HG02798 (cell line): ENCODE data around the gene HEG1.
"Not testable (repeated sequence)": the region's sequence is repeated elsewhere in the genome, so short reads cannot be mapped to it uniquely, and the experiment has no call there.

Experiments used
- ATAC-seq: cut with Tn5 transposase; IDR thresholded peaks from one replicate; pipeline ENCODE4 v1.9.1; 2021; ENCODE audit warnings: mild to moderate bottlenecking; ENCODE audit not compliant: unreplicated experiment, poor library complexity

Gene HEG1, protein sequence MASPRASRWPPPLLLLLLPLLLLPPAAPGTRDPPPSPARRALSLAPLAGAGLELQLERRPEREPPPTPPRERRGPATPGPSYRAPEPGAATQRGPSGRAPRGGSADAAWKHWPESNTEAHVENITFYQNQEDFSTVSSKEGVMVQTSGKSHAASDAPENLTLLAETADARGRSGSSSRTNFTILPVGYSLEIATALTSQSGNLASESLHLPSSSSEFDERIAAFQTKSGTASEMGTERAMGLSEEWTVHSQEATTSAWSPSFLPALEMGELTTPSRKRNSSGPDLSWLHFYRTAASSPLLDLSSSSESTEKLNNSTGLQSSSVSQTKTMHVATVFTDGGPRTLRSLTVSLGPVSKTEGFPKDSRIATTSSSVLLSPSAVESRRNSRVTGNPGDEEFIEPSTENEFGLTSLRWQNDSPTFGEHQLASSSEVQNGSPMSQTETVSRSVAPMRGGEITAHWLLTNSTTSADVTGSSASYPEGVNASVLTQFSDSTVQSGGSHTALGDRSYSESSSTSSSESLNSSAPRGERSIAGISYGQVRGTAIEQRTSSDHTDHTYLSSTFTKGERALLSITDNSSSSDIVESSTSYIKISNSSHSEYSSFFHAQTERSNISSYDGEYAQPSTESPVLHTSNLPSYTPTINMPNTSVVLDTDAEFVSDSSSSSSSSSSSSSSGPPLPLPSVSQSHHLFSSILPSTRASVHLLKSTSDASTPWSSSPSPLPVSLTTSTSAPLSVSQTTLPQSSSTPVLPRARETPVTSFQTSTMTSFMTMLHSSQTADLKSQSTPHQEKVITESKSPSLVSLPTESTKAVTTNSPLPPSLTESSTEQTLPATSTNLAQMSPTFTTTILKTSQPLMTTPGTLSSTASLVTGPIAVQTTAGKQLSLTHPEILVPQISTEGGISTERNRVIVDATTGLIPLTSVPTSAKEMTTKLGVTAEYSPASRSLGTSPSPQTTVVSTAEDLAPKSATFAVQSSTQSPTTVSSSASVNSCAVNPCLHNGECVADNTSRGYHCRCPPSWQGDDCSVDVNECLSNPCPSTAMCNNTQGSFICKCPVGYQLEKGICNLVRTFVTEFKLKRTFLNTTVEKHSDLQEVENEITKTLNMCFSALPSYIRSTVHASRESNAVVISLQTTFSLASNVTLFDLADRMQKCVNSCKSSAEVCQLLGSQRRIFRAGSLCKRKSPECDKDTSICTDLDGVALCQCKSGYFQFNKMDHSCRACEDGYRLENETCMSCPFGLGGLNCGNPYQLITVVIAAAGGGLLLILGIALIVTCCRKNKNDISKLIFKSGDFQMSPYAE (N-terminal part only)

DNA sequence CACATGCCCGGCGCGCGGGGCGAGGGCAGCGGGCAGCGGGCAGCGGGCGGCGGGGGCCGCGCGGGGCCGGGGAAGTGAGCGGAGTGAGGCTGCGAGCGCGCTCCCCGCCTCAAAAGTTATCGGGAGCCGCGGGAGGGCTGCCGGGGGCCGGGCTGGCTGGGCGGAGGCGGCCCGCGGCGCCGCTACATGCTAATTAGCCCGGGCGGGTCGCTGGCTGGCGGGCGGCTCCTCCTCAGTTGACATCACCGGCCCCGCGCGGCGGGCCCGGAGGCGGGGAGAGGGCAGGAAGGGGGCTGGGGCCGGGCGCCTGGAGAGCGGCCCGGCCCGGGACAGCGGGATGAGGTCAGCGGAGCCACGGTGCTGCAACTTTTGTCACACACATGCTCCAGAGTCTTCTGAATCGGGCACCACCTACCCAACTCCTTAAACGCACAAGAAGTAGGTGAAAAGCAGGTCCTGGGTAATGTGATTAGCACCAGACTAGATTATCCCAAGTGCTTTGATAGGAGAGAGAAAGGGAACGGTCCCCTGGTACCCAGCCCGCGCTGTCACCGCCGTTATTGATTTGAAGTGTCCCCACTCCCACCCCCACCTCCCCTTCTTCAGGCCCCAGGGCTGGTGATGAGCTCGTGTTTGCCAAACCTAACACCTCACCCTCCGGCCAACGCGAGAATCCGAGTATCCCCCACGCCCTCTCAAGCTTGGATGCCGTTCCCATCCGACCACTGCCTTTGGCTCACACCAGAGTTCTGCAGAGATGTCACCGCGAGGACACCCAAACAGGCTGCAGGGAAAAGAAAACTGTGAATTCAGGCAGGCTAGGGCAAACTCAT is at the start of gene HEG1:
Gene HEG1 (minus strand): TSS at position 85 of the 833 bp plus-strand sequence. CDS start 107 bp downstream, outside the sequence.
- peak; percentile 79 for ATAC-seq

DNA sequence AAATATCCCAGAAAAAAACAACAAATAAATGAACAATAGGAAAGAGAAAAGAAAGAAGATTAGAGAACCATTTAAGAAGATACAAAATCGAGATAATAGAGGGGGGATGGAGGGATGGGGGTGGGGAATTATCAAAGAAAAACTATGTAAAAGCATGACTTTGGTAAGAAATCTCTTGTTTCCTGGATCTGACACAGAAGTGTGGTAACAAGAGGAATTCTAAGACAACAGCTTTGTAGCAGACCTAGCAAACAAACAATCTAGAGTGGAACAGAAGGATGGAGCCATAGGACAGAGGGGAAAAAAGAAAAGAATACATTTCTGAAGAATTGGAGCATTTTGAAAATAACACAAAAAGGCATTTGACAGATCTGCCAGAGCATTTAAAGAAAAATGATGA is 49.3 kb upstream of the HEG1 start:
- no peak for ATAC-seq

DNA sequence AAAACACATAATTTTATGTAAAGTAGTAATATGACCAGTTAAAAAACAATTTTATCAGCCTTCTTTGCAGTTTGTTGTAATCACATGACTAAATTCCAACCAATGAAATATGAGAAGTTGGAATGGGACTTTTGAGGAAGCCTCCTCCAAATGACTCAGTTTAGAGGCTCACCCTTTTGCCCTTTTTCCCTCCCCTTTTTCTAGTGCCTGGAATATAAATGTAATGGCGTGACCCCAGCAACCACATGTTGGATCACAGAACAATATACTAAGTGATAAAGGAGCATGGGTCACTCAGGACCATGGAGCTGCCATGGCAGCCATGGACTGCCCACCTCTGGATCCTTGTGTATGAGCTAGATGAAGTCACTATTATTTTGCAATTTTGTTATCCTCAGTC is 48.8 kb upstream of the HEG1 start:
- ATAC-seq: no peak

DNA sequence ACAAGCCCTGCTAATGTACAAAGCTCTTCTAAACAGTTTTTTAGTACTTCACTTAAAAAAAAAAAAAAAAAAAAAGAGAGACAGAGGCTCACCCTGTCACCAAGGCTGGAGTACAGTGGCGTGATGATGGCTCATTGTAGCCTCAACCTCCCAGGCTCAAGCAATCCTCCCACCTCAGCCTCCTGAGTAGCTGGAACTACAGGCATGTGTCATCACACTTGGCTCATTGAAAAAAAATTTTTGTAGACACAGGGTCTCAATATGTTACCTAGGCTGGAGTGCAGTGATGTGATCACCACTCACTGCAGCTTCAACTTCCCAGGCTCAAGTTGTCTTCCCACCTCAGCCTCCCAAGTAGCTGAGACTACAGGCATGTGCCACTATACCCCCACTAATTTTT is 47.6 kb upstream of the HEG1 start:
- no peak for ATAC-seq

DNA sequence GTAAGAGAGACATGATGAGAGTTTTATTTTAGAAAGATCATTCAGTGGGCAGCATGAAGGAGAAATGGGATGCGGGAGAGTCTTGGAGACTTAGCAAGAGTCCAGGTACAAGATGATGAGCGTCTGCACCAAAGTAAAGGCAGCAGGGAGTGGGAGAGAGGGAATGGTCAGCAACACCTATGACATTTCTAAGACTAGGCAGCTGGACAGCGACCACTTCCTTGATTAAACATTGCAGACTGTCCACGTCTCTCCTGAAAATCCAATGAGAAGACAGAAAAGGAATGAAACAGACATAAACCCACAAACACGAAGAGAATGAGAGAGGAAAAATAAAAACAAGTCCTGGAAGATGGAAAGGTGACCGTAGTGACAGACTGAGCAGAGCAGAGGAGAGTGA is 46.7 kb upstream of the HEG1 start:
- ATAC-seq: no peak

DNA sequence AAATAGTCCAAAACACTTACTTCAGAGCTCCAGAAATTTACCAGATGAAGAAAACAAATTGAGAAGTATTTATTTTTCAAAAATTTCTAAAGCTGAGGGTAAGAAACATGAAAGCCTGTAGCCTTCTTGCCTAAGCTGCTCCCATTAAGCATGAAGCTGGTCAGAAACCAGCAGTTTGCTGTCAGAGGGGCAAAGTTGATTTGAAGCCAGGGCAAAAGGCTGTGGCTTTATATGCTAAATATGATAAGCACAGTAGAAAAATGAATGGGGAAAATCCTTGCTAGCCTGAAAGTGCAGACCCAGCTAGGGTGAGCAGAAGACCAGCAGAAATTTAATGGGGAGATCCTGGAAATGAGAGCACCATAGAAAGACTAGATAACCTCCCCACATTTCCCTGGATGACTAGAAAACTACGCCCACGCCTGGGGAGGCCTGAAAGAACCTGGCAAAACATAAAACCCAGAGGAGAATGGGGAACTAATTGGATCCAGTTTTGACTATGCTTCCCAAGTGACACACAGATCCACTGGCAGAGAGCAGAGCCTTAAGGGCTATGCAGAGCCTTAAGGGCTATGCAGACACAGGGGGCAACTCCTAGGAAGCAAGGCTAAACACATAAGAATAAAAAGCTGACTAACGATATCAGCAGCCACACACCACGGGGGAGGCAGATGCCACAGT is 43.0 kb upstream of the HEG1 start:
- no peak for ATAC-seq

DNA sequence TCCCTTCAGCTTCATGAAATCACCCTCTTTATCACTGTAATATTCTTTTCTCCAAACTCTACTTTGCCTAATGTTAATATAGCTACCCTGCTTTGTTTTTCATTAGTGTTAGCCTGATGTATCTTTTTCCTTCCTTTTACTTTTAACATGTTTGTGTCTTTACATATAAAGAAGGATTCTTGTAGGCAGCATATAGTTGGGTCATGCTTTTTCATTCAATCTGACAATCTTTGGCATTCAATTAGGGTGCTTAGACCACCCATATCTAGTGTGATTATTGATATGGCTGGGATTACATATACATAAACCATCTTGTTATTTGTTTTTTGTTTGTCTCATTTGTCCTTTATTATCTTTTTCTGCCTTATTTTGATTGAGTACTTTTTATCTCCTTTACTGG is 34.9 kb upstream of the HEG1 start:
- no peak for ATAC-seq

DNA sequence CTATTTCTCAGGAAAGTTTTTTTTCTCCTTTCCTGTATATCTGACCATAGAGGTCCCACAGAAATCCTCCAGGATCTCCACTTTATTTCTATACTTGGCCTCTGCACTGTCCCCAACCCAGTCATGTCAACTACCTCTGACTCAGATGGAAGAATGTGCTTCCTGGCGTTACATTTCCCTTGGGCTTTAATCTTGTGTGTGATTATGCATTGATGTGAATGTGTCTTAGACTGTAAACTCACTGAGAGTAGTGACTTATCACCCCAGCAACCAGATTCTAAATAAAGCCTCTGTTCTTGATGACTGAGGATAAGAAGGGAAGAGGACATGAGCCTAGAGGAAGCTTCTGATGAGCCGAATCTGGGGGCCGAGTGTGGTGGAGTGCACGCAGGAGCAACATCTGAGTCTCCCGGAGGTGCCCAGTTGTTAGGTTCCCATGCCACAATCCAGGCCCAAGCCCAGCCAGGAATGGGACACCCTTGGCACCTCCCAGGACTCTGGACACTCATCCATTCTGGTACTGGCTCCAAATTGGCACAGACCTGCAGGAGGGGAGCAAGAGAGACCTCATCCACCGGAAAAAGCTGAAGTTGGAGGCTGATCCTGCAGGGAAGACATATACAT is 32.1 kb upstream of the HEG1 start:
- no peak for ATAC-seq

DNA sequence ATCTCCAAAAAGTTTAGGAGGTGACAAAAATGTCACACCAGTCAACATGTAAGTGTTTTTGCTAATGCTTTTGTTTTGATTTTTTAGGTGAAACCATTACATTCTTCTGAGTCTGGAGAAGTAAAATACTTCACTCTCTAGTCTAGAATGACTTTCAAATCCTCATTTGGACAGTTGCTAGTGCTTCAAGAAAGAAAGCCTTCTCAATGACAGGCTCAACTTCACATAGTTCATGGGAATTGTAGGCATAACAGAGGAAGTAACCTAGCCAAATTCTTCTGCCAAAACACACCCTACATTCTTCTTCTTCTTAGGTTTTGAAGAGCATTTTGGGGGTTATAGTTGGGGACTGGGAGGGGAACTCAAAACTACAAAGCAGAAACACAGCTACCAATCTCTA is 29.4 kb upstream of the HEG1 start:
- ATAC-seq: no peak

DNA sequence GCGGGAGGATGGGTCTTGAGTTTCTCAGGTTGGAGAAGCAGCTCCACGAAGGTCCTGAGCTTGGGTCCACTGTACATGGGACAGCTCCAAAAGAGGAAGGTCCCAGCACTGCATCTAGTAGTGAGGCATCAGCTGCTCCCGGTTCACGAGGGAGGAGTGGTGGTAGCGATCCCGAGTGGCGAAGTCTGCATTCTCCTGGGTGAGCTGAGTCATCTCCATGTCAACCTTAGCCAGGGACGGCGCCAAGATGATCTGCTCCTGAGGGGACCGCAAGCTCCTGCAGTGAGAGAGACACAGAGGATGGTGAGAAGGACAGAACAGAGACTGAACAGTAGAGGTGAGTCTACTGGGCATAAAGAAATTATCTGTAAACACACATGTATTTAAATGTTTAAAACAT is 28.0 kb upstream of the HEG1 start:
- no peak for ATAC-seq

DNA sequence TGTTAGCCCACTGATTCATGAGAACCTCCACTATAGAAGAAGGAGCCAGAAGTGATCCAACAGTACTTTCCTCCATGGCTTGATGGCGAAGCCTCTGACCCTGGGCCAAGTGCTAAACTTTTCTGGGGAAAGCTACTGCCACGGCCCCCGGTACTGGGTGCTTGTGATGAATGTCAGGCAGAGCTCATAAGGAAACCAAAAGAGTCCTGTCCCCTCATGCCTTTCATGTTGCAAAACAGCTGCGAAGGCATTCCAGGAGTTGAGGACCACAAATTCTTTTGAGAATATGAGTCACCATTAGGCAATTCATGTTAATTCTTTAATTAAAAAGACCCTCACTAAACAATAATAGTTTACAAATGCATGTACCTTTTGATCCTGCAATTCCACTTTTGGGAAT is 26.5 kb upstream of the HEG1 start:
- not testable (repeated sequence) for ATAC-seq

DNA sequence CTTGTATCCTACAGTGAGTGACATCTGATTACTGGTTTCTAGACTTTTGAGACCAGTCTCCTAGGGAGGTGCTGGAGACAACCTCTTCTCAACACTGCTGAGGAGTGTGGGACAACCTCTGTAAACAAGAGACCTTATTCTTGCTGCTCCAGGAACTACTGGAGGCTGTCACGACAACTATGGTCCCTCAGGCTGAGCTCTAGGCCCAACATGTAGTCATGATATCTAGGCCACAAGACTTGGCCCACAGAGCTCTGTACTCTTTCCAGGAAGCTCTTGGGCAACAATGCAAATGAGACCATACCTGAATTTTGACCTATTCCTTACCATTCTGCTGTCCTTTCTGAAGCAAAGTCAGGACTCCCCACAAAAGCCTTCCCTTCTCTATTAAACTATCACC is 24.3 kb upstream of the HEG1 start:
- ATAC-seq: no peak

DNA sequence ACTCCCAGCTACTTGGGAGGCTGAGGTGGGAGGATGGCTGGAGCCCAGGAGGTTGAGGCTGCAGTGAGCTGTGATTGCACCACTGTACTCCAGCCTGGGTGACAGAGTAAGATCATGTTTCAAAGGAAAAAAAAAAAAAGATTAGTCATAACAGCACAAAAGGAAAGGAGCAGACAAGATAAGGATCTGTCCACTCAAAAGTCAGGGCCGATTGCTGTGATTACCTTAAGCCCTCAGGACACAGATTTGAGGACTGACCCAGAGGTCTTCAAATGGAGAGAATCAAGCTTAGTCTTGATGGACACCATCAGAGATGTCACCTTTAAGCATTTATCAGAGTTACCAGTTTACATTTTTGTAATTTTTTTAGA is 23.9 kb upstream of the HEG1 start:
- no peak for ATAC-seq

DNA sequence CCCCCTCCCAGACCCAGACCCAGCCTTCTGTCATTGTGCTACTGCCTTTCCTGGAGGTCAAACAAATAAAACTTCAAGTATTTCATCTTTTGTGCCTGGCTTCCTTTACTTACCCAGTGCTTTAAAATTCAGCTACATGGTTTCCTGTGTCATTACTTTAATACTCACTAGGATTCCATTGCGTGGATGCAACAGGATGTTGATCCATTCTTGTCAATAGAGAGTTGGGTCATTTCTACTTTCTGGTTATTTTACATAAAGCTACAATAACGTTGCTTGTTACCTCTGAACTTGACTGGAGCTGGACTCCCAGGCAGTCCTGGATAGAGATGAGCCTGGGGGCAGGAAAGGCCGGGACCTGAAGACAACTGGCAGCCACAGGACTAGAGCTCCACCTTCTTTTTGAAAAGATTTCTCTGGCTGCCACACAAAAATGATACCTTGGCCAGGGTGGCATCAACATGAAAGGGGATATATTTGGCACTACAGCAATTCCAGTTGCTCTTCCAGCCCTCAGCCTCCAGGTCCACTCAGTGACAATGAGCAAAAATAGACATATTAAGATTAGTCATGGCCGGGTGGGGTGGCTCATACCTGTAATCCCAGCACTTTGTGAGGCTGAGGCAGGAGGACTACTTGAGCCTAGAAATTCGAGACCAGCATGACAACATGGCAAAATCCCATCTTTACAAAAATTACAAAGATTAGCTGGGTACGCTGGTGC is 23.3 kb upstream of the HEG1 start:
- no peak for ATAC-seq

DNA sequence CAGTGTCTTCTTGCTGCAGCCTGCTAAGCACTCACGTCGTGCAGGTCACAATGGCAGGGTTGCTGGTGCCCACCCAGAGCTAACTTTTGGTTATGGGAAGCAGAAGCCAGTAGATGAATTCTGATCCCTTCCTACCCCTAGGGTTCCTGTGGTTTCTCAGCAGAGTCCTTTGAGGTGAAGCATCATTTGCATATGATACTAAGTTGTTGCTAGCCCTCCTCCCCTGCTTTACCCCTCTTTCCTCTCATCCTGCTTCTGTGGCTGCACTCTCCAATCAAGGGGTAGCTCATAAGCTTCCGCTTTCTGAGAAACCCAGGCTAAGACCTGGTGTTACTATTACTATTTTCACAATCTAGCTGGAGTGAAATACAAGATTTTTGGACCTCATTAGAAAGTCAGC is 22.1 kb upstream of the HEG1 start:
- ATAC-seq: peak; percentile 39

DNA sequence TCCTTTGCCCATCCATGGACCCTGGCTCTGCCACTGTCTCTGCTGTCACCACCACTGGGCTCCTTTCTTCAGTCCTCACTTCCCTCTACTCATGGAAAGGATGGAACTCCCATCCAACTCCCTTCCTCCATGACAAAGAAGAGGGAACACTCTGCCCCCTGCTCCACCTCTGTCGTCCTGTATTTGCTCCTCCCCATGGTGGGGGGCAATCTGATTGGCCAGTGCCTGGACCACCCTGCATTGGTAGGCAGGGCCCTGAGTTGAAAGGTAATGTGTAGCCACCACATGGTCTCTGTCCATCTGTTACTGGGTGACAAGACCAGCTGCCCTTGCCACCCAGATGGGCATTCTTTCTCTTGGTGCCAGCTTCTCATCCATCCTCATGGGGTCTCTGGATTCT is 20.7 kb upstream of the HEG1 start:
- ATAC-seq: no peak

DNA sequence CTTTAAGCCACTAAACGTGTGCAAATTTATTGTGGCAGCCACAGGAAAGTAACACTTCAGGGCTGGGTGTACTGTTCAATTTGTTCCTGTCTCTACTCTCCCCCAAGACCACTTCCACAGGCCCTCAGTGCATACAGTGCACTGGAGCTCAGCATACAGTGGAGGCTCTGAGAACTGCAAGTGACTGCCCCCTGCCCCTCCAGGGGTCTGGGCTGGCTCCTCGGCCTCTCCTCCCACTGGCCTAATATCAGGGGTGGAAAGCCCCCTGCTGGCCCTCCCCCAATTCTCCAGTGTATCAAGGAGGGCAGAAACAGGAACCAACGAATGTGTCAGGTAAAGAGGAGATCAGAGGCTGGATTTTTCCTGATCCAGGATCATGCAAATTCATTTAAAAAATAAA is 19.9 kb upstream of the HEG1 start:
- ATAC-seq: no peak

DNA sequence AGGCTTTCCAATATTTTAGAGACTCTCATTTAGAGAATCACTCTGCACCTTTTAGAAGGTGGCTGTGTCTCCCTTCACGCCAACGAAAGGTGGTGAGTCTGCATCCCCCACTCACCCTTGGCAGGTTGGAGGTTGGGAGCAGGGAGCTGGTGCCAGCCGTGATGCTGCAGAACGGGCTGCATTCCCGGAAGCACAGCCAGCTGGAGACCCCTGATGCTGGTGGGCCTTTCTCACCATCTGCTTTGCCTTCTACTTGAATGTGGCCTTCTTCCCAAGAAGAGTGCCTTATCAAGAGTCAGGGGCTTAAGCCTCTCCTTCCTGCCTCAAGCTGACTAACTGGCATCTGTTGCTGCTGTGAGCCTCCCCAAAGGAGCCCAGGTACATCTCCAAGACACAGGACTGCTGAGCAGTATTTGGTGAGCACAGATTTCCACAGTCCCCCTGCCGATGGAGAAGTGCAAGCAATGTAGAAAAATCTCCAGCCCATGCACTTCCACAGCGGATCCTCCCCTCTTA is 17.7 kb upstream of the HEG1 start:
- no peak for ATAC-seq
